NT2/D1 (cell line): ENCODE data around the gene FRMD4A.

Experiments used
- DNase-seq: peaks from one replicate; pipeline ENCODE4 v3.0.0-alpha.2; 2011; ENCODE audit warnings: low read depth, low spot score
- H3K27me3 ChIP-seq: 2 replicates; pipeline ENCODE4 v1.6.0; 2011; ENCODE audit warnings: mild to moderate bottlenecking; ENCODE audit not compliant: insufficient read length, insufficient read depth
- H3K36me3 ChIP-seq: 2 replicates; pipeline ENCODE4 v1.6.1; 2011; ENCODE audit warnings: mild to moderate bottlenecking, low read length, mixed read lengths; ENCODE audit not compliant: insufficient read depth, insufficient read length
- H3K4me1 ChIP-seq: 2 replicates; pipeline ENCODE4 v1.5.1; 2011; ENCODE audit not compliant: insufficient read depth, insufficient read length
- H3K4me3 ChIP-seq: 2 replicates; pipeline ENCODE4 v1.5.1; 2011; ENCODE audit warnings: low read depth; ENCODE audit not compliant: insufficient read length
- H3K9ac ChIP-seq: 2 replicates; pipeline ENCODE4 v1.6.0; 2011; ENCODE audit warnings: low read depth; ENCODE audit not compliant: insufficient read length
- H3K9me3 ChIP-seq: 2 replicates; pipeline ENCODE4 v1.5.1; 2011; ENCODE audit warnings: mild to moderate bottlenecking, low read length; ENCODE audit not compliant: insufficient read depth
- SUZ12 ChIP-seq: IDR thresholded peaks from 2 replicates; pipeline ENCODE4 v1.6.1; 2011; ENCODE audit not compliant: insufficient read length, insufficient read depth; ENCODE audit errors: extremely low read depth
- YY1 ChIP-seq: IDR thresholded peaks from 2 replicates; pipeline ENCODE4 v1.6.1; 2011; ENCODE audit not compliant: insufficient read length, insufficient read depth
- ZNF274 ChIP-seq: IDR thresholded peaks from 2 replicates; pipeline ENCODE4 v1.6.1; 2011; ENCODE audit warnings: mild to moderate bottlenecking, low read depth, low read length

FRMD4A gene

GRCh38 chr10:13776861-13777311 is 553.8 kb downstream of the FRMD4A start:
- Histone ChIP-seq H3K4me1 (no peaks in the 10 kb centered on the region), H3K27me3 (no peaks in the 10 kb centered on the region), H3K36me3 (peaks cover 9% of the 10 kb centered on the region), H3K9ac (no peak overlapping the region), H3K4me3 (no peak overlapping the region), H3K9me3 (no peaks in the 10 kb centered on the region)
- DNase-seq = no peak
- no peak for TF ChIP-seq ZNF274

- Histone ChIP-seq H3K9ac (no peak overlapping the region), H3K9me3 (no peaks in the 10 kb centered on the region), H3K4me1 (no peaks in the 10 kb centered on the region), H3K36me3 (peaks cover 9% of the 10 kb centered on the region), H3K4me3 (no peak overlapping the region), H3K27me3 (no peaks in the 10 kb centered on the region)
- no peak for TF ChIP-seq ZNF274
- no peak for TF ChIP-seq SUZ12
- TF ChIP-seq YY1 = no peak
- no peak for DNase-seq
Measured at GRCh38 chr10:13775786-13776775, 554.6 kb downstream of the FRMD4A start.

- Histone ChIP-seq H3K4me3 (no peak overlapping the region), H3K9ac (no peak overlapping the region), H3K27me3 (no peaks in the 10 kb centered on the region), H3K4me1 (no peaks in the 10 kb centered on the region), H3K36me3 (peaks cover 7% of the 10 kb centered on the region), H3K9me3 (no peaks in the 10 kb centered on the region)
- TF ChIP-seq YY1 (no peak), SUZ12 (no peak), ZNF274 (no peak)
- no peak for DNase-seq
Measured at GRCh38 chr10:13774303-13774893, 556.3 kb downstream of the FRMD4A start.

DNA sequence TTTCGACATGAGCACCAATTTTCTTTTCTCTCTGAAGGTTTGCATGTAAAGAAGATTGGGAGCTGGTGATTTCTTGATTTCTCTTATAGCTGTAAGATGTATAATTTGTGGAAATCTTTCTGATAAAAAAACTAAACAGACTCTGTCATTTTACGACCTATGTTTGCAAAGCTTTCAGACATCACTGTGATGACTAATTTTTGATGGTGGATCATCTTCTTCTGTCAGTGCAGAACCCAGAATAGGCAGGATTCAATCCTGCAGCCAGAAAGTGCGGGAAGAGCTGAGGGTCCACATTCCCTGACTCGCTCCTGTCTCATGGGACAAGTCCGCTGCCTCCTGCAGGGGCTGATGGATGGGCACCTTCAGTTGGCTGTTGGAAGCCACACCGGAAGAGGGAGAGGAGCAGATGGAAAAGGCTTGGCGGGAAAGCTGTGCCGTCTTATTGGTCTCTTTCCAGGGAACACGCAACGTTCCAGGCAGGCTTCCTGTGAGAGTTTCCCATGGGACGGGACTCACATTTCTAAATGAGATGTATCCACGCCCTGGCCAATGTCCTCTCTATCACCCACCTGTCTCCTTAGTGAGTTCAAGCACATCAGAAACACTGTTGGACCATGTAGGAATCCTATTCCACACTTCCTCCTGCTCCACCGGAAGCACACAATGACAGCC is 557.1 kb downstream of the FRMD4A start:
- Histone ChIP-seq H3K36me3 (peaks cover 7% of the 10 kb centered on the region), H3K4me3 (no peak overlapping the region), H3K4me1 (no peaks in the 10 kb centered on the region), H3K9me3 (no peaks in the 10 kb centered on the region), H3K27me3 (no peaks in the 10 kb centered on the region), H3K9ac (no peak overlapping the region)
- DNase-seq = no peak
- TF ChIP-seq ZNF274 (no peak), YY1 (no peak), SUZ12 (no peak)

DNA sequence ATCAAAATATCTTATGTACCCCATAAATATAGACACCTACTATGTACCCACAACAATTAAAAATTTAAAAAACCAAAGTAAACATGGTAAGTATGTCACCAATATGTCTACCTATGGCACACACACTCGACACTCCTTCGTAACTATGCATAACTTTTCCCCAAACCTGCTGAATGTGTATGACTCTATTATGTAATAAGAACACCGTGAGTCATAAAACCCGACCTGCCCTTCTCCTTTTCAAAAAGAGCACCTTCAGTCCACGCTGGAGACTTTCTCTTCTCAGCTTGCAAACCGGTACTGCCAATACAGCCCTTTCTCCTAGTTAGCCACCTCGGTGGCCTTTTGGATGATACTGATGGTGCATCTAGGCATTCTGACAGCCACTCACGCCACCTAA is 557.7 kb downstream of the FRMD4A start:
- TF ChIP-seq YY1 (no peak), ZNF274 (no peak), SUZ12 (no peak)

DNA sequence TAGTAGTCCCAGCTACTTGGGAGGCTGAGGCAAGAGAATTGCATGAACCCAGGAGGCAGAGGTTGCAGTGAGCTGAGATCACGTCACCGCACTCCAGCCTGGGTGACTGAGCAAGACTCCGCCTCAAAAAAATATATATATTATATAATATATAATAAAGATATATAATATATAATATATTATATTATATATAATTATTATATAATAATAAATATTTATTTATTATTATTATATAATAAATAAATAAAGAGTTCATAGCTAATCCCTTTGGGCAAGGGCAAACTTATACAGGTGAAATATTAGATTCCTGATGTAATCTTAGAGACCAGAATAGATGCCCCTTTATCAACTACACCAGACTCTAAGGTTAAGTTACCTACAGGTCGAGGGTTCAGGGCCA is 558.7 kb downstream of the FRMD4A start:
- DNase-seq = no peak
- TF ChIP-seq SUZ12 (no peak), ZNF274 (no peak), YY1 (no peak)
- Histone ChIP-seq H3K4me3 (no peak overlapping the region), H3K27me3 (no peaks in the 10 kb centered on the region), H3K9me3 (no peaks in the 10 kb centered on the region), H3K36me3 (peaks cover 7% of the 10 kb centered on the region), H3K4me1 (no peaks in the 10 kb centered on the region), H3K9ac (no peak overlapping the region)

More for the DNA sequence above, 557.7 kb downstream of the FRMD4A start:
- H3K4me1 ChIP-seq = no peaks in the 10 kb centered on the region
- H3K9me3 ChIP-seq = no peaks in the 10 kb centered on the region
- H3K36me3 ChIP-seq = peaks cover 7% of the 10 kb centered on the region
- no peaks in the 10 kb centered on the region for H3K27me3 ChIP-seq
- no peak overlapping the region for H3K9ac ChIP-seq
- no peak overlapping the region for H3K4me3 ChIP-seq
- no peak for DNase-seq

DNA sequence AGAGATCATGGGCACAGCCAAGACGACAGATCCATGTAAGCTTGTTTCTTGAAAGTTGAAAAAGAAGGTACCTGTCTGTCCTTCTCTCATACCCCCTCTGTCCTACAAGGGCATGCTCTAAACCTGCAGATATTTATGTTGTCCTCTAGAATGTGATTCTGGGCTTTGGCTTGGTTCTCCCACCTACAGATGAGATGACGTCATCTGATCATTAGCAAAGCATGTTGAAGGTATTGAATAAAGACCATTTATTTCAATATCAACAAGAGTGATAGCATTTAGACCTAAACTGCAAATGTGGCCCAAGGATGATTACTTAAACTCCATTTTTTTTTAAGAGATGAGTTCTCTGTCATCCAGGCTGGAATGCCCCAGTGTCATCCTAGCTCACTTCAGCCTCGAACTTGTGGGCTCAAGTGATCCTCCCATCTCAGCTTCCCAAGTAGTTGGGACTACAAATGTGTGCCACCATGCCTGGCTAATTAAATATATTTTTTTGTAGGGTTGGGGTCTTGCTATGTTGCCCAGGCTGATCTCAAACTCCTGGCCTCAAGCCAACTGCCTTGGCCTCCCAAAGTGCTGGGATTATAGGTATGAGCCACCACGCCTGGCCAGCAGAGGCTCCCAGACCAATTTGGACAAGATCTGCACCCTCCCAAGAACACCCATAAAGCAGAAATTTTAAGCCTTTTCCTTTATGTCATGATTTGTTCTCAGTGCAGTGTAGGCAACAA is 559.8 kb downstream of the FRMD4A start:
- Histone ChIP-seq H3K4me1 (no peaks in the 10 kb centered on the region), H3K9me3 (no peaks in the 10 kb centered on the region), H3K9ac (no peak overlapping the region), H3K4me3 (no peak overlapping the region), H3K36me3 (peaks cover 7% of the 10 kb centered on the region), H3K27me3 (no peaks in the 10 kb centered on the region)
- TF ChIP-seq YY1 (no peak), SUZ12 (no peak), ZNF274 (no peak)
- DNase-seq = no peak
